ENCODE results near the gene ZDHHC24. TPM values are rescaled to one million over a fixed set of nuclear protein-coding genes. Genes with fewer than 3 reads are reported as not detected.

ZDHHC24 gene
- total RNA-seq, 2 donors from 2014 or later, result 7.7 to 10.7 TPM

DNA sequence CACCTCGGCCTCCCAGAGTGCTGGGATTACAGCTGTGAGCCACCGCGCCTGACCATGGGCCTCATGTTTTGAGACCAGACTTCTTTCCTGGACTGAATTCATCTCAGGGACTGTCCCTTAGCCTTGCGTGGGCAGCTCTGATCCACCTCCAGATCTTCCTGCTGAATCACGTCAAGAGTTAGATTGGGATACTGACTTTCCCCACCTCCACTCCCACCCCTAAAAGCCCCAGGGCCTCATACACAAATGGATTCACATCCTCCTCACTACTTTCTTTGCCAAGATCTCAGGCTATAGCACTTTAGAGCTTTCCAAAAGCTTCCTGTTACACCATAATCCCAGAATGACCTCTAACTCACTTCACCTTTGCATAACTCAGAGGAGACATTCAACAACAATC lies 35.0 kb upstream of the ZDHHC24 start:
- Histone ChIP-seq H3K27ac (no peak overlapping the region), H3K4me3 (no peak overlapping the region), H3K36me3 (no peaks in the 10 kb centered on the region), H3K9ac (ENCODE audit: low read depth in 2 of 2, low read length in 2 of 2) (no peak overlapping the region), H3K27me3 (no peaks in the 10 kb centered on the region), H3K9me3 (no peaks in the 10 kb centered on the region), H3K4me1 (no peaks in the 10 kb centered on the region)
- DNase-seq, result no peak
- intact Hi-C loops (cut with DNase I), result no loop called here
- TF ChIP-seq CTCF (IDR thresholded peaks at IDR 0.05), result no peak

GRCh38 chr11:66579017-66579606 lies 33.3 kb upstream of the ZDHHC24 start:
- peak; percentile 65 for TF ChIP-seq CTCF (IDR thresholded peaks at IDR 0.05)
- Histone ChIP-seq H3K4me1 (no peaks in the 10 kb centered on the region), H3K27me3 (no peaks in the 10 kb centered on the region), H3K9me3 (no peaks in the 10 kb centered on the region), H3K27ac (no peak overlapping the region), H3K36me3 (no peaks in the 10 kb centered on the region), H3K9ac (ENCODE audit: low read depth in 2 of 2, low read length in 2 of 2) (no peak overlapping the region), H3K4me3 (no peak overlapping the region)
- peak; percentile 73 for DNase-seq
- intact Hi-C loops (cut with DNase I), result no loop called here

- H3K9me3 ChIP-seq, result no peaks in the 10 kb centered on the region
- intact Hi-C loops (cut with DNase I), result no loop called here
- no peaks in the 10 kb centered on the region for H3K36me3 ChIP-seq
- no peaks in the 10 kb centered on the region for H3K4me1 ChIP-seq
- no peak overlapping the region for H3K27ac ChIP-seq
- H3K27me3 ChIP-seq, result peaks cover 4% of the 10 kb centered on the region
- no peak for TF ChIP-seq CTCF (IDR thresholded peaks at IDR 0.05)
- H3K4me3 ChIP-seq, result no peak overlapping the region
- no peak overlapping the region for H3K9ac ChIP-seq (ENCODE audit: low read depth in 2 of 2, low read length in 2 of 2)
- no peak for DNase-seq
Observed at GRCh38 chr11:66570850-66571180, 25.0 kb upstream of the ZDHHC24 start.

GRCh38 chr11:66570079-66570849 lies 24.4 kb upstream of the ZDHHC24 start:
- Histone ChIP-seq H3K4me3 (no peak overlapping the region), H3K9ac (ENCODE audit: low read depth in 2 of 2, low read length in 2 of 2) (no peak overlapping the region), H3K27me3 (peaks cover 4% of the 10 kb centered on the region), H3K36me3 (no peaks in the 10 kb centered on the region), H3K9me3 (no peaks in the 10 kb centered on the region), H3K4me1 (no peaks in the 10 kb centered on the region), H3K27ac (no peak overlapping the region)
- DNase-seq, result no peak
- intact Hi-C loops (cut with DNase I), result no loop called here
- no peak for TF ChIP-seq CTCF (IDR thresholded peaks at IDR 0.05)

DNA sequence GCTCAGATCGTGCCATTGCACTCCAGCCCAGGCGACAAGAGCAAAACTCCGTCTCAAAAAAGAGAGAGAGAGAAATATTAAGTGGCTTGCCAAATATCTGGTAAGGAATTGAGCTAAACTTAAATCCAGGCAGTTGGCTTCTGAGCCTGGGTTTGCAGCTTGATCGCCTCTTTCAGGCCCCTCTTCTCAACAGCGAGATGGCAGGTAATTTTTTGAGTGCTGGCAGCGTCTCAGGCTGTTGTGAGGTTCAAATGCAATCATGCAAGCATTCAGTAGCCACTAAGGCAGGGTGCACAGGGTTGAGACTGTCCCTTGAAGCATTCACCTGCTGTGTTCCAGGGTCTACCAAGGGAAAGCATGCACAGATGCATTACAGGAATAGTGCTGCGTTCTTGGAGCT lies 23.2 kb upstream of the ZDHHC24 start:
- H3K4me1 ChIP-seq, result no peaks in the 10 kb centered on the region
- no peak overlapping the region for H3K9ac ChIP-seq (ENCODE audit: low read depth in 2 of 2, low read length in 2 of 2)
- no peak for DNase-seq
- H3K27me3 ChIP-seq, result peaks cover 4% of the 10 kb centered on the region
- no peak for TF ChIP-seq CTCF (IDR thresholded peaks at IDR 0.05)
- no peaks in the 10 kb centered on the region for H3K36me3 ChIP-seq
- no peak overlapping the region for H3K27ac ChIP-seq
- intact Hi-C loops (cut with DNase I), result no loop called here
- H3K4me3 ChIP-seq, result no peak overlapping the region
- no peaks in the 10 kb centered on the region for H3K9me3 ChIP-seq

Data from colonic mucosa (tissue), 4 donors.